Measurements from ENCODE around the gene TPO.

DNA sequence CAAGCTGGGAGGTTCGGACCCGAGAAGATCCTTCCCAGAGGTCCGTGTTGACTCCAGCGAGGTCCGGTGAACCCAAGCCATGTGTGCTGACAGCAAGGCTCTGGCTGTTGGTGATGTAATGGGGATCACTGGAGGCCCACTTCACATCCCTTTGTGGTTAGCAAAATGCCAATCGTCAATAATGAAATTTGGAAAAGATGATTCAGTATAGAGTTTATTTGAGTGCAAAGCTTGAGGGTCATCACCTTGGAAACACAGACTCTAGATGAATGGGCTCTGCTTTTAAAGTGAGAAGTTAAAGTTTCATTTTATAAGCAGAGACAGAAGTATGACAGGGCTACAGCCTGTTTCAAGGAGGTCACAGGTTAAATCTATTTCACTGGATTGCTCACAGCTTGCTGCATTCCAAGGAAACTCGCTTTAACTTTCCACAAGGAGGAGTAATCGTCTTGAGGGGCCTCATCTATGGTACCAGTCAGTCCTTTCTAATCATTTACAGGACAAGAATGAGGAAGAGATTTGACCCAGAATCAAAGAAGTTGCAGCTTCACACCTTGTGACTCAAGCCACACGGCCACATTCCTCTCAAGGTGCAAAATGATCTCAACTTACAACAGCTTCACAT is 140.5 kb downstream of the TPO start:
- TF ChIP-seq, protein P1, sequence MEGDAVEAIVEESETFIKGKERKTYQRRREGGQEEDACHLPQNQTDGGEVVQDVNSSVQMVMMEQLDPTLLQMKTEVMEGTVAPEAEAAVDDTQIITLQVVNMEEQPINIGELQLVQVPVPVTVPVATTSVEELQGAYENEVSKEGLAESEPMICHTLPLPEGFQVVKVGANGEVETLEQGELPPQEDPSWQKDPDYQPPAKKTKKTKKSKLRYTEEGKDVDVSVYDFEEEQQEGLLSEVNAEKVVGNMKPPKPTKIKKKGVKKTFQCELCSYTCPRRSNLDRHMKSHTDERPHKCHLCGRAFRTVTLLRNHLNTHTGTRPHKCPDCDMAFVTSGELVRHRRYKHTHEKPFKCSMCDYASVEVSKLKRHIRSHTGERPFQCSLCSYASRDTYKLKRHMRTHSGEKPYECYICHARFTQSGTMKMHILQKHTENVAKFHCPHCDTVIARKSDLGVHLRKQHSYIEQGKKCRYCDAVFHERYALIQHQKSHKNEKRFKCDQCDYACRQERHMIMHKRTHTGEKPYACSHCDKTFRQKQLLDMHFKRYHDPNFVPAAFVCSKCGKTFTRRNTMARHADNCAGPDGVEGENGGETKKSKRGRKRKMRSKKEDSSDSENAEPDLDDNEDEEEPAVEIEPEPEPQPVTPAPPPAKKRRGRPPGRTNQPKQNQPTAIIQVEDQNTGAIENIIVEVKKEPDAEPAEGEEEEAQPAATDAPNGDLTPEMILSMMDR (conservative IDR thresholded peaks at IDR 0.05), result peak; percentile 47; the same call in 1 of the 2 replicates
- no peak for TF ChIP-seq EZH2 (IDR thresholded peaks at IDR 0.05; ENCODE audit: low read depth)
